HG03045 (cell line): ENCODE measurements around the gene LMNA.
A peak's percentile ranks its signal among the peaks of the same experiment; 100 is the strongest.
"Not testable (repeated sequence)": the region's sequence is repeated elsewhere in the genome, so short reads cannot be mapped to it uniquely, and the experiment has no call there.

Source experiments
- ATAC-seq: cut with Tn5 transposase; IDR thresholded peaks from one replicate; pipeline ENCODE4 v1.9.1; 2021; ENCODE audit warnings: mild to moderate bottlenecking, moderate library complexity; ENCODE audit not compliant: unreplicated experiment

LMNA gene

GRCh38 chr1:156121005-156121404, 6.5 kb downstream of the LMNA start:
- ATAC-seq: not testable (repeated sequence)

DNA sequence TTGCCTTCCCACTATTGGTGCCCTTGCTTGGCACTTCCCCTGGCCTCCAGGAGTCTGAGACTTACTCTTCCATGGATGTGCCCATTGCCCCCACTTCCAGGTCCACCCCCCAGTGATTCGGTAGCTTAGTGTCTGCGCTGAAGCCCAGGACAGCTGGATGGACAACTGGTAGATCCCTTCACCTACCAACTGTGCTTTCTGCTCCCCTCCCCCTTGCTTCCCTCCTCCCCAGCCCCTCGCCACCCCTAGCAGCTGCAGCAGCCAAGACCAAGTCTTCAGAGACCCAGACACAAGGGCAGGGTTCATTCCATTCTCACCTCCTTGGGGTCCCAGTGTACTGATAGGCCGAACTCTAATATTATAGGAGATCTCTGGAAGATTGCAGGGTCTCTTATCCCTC, 6.9 kb downstream of the LMNA start:
- ATAC-seq: no peak

- ATAC-seq: no peak
These were observed 7.6 kb downstream of the LMNA start for GRCh38 chr1:156122086-156122485.

- no peak for ATAC-seq
These were observed 8.2 kb downstream of the LMNA start for GRCh38 chr1:156122519-156123355.

- ATAC-seq: no peak
These were observed 9.1 kb downstream of the LMNA start for GRCh38 chr1:156123356-156124196.

DNA sequence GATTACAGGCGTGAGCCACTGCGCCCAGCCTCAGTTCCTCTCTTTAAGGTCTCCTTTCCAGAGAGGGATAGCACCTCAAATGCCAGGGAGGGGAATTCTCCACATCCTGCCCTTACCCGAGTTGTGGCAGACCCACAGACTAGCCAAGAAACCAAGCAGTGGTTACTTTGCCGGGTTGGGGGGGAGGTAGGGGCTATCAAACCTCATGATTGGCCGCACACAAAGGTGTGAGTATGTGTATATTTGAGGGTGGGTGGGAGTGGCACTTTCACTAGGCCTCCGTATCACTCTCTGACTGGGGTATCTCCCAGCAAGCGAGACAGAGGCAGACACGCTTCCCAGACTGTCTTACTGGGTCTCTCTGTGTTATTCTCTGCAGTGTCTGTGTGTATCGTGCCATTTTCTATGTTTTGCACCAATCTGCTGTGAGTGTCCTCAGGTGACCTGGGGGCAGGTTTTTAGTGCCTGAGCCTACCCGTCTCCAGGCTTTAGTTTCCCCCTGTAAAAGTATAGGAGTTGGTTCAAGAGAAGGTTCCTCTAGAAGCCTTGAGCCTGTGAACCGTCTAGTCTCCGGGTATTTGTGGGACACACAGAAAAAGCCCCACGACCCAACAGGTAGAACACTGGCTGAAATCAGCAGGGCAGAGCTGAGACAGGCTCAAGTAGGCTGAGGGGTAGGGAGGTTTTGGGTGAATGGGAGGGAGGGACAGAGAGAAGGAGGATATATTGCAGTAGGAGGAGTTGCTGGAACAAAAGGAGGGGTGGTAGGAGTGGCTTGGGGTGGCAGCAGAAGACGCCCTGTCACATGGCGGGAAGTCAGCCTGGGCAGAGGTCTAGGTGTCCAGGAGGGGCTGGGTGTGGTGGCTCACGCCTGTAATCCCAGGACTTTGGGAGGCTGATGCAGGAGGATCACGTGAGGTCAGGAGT, 10.3 kb downstream of the LMNA start:
- ATAC-seq: no peak

GRCh38 chr1:156125544-156125943, 11.0 kb downstream of the LMNA start:
- ATAC-seq: not testable (repeated sequence)

GRCh38 chr1:156126043-156126629, 11.6 kb downstream of the LMNA start:
- ATAC-seq: no peak

GRCh38 chr1:156126630-156127534, 12.4 kb downstream of the LMNA start:
- peak; percentile 52 for ATAC-seq

DNA sequence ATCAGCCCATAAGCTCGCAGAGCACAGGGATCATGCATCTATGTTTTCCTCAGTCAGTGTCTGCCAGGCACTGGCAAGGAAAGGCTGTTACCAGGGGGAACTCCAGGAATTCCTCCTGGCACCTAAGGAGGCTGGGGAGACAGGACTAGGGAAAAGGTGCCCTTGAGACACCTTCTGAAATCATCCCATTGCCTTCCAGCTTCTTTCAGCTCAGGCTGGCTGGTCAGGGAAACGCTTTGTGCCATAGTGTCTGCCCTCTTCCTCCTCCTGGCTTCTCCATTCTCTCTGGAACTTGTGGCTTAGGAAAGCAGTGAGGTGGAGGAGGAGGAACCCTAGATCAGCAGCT, 13.8 kb downstream of the LMNA start:
- ATAC-seq: no peak

- ATAC-seq: no peak
These were observed 14.4 kb downstream of the LMNA start for GRCh38 chr1:156128654-156129597.

- no peak for ATAC-seq
These were observed 15.4 kb downstream of the LMNA start for GRCh38 chr1:156129687-156130577.

GRCh38 chr1:156130578-156130942, 16.0 kb downstream of the LMNA start:
- no peak for ATAC-seq

GRCh38 chr1:156134716-156135435, 20.4 kb downstream of the LMNA start:
- ATAC-seq: no peak

DNA sequence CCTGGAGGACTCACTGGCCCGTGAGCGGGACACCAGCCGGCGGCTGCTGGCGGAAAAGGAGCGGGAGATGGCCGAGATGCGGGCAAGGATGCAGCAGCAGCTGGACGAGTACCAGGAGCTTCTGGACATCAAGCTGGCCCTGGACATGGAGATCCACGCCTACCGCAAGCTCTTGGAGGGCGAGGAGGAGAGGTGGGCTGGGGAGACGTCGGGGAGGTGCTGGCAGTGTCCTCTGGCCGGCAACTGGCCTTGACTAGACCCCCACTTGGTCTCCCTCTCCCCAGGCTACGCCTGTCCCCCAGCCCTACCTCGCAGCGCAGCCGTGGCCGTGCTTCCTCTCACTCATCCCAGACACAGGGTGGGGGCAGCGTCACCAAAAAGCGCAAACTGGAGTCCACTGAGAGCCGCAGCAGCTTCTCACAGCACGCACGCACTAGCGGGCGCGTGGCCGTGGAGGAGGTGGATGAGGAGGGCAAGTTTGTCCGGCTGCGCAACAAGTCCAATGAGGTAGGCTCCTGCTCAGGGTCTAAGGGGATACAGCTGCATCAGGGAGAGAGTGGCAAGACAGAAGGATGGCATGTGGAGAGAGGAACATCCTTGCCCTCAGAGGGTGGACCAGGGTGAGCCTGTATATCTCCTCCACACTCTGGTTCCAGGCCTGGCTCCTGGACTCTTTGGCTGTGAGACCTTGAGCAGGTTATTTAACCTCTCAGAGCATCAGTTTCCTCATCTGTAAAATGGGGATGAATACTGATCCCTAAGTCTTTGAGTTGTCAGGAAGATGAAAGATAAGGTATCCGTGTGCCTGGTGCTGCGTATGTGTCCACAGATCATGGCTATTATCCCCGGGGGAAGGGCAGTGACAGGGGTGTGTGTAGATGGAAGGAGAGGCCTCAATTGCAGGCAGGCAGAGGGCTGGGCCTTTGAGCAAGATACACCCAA, 21.7 kb downstream of the LMNA start:
- ATAC-seq: no peak

DNA sequence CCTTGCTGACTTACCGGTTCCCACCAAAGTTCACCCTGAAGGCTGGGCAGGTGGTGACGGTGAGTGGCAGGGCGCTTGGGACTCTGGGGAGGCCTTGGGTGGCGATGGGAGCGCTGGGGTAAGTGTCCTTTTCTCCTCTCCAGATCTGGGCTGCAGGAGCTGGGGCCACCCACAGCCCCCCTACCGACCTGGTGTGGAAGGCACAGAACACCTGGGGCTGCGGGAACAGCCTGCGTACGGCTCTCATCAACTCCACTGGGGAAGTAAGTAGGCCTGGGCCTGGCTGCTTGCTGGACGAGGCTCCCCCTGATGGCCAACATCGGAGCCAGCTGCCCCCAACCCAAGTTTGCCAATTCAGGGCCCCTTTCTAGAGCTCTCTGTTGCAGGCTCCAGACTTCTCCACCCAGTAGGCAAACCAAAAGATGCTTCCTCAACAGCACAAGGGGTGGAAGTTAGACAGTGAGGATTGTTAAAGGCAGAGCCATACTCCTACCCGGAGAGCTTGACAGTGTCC, 22.5 kb downstream of the LMNA start:
- ATAC-seq: no peak
